GM23248 (cell line): ENCODE data around the gene SBNO2. TPM values are rescaled to one million over a fixed set of nuclear protein-coding genes. Genes with fewer than 3 reads are reported as not detected.

Experiments used
- DNase-seq: peaks from one replicate; pipeline ENCODE4 v3.0.0-alpha.2; 2015
- H2AFZ ChIP-seq: fragments of 200-600 bp; sonication (generic); 2 replicates; pipeline ENCODE4 v1.6.1; 2016; ENCODE audit warnings: antibody characterized with exemption
- H3F3A ChIP-seq: fragments of 200-600 bp; sonication (generic); 2 replicates; pipeline ENCODE4 v1.6.1; 2016; ENCODE audit warnings: mild to moderate bottlenecking, antibody characterized with exemption, mixed run types; ENCODE audit not compliant: insufficient read depth
- H3K27ac ChIP-seq: fragments of 200-600 bp; sonication (generic); 2 replicates; pipeline ENCODE4 v1.5.1; 2016; ENCODE audit warnings: mild to moderate bottlenecking
- H3K27me3 ChIP-seq: fragments of 200-600 bp; sonication (generic); replicated peaks from 2 replicates; pipeline ENCODE4 v1.6.1; 2016; ENCODE audit warnings: mild to moderate bottlenecking; ENCODE audit not compliant: insufficient read depth
- H3K36me3 ChIP-seq: fragments of 200-600 bp; sonication (generic); 2 replicates; pipeline ENCODE4 v1.6.1; 2016; ENCODE audit warnings: low read depth, mild to moderate bottlenecking
- H3K4me1 ChIP-seq: fragments of 200-600 bp; sonication (generic); 2 replicates; pipeline ENCODE4 v1.6.1; 2016; ENCODE audit warnings: mild to moderate bottlenecking; ENCODE audit not compliant: insufficient read depth
- H3K4me2 ChIP-seq: fragments of 200-600 bp; sonication (generic); one replicate; pipeline ENCODE4 v1.6.1; 2016; ENCODE audit warnings: mild to moderate bottlenecking; ENCODE audit not compliant: unreplicated experiment
- H3K4me3 ChIP-seq: fragments of 200-600 bp; sonication (generic); 2 replicates; pipeline ENCODE4 v1.5.1; 2016; ENCODE audit warnings: mild to moderate bottlenecking
- H3K79me2 ChIP-seq: fragments of 200-600 bp; sonication (generic); 2 replicates; pipeline ENCODE4 v1.6.1; 2016; ENCODE audit warnings: mild to moderate bottlenecking; ENCODE audit not compliant: insufficient read depth
- H3K9ac ChIP-seq: fragments of 200-600 bp; sonication (generic); 2 replicates; pipeline ENCODE4 v1.6.1; 2016; ENCODE audit warnings: mild to moderate bottlenecking
- H3K9me2 ChIP-seq: fragments of 200-600 bp; sonication (generic); 2 replicates; pipeline ENCODE4 v1.6.1; 2016; ENCODE audit warnings: mixed run types, mild to moderate bottlenecking, moderate library complexity; ENCODE audit not compliant: insufficient read depth
- H3K9me3 ChIP-seq: fragments of 200-600 bp; sonication (generic); one replicate; pipeline ENCODE4 v1.6.1; 2017; ENCODE audit warnings: low read depth
- H4K20me1 ChIP-seq: fragments of 200-600 bp; sonication (generic); 2 replicates; pipeline ENCODE4 v1.6.0; 2016; ENCODE audit not compliant: insufficient read depth
- EZH2 ChIP-seq: fragments of 200-600 bp; sonication (generic); IDR thresholded peaks from 2 replicates; pipeline ENCODE4 v1.6.1; 2018; ENCODE audit warnings: antibody characterized with exemption, mild to moderate bottlenecking; ENCODE audit not compliant: insufficient read depth, poor library complexity, severe bottlenecking
- EZH2phosphoT487 ChIP-seq: fragments of 200-600 bp; sonication (generic); IDR thresholded peaks from 2 replicates; pipeline ENCODE4 v1.6.1; 2018; ENCODE audit warnings: antibody characterized with exemption, moderate library complexity, mild to moderate bottlenecking, low read depth; ENCODE audit not compliant: insufficient read depth
- WGBS, 2 experiments: methylation state at CpG; one replicate each; pipeline ENCODE4 v1.1.6; 2015 to 2017; ENCODE audit warnings: low lambda C conversion rate in 2 of 2, low coverage in 1 of 2; ENCODE audit errors: missing lambda C conversion rate in 2 of 2; 5-methylcytosine and 5-hydroxymethylcytosine counted together
- in situ Hi-C: fragments of 300-500 bp; cut with MboI; formaldehyde crosslinking; loops from 2 replicates; pipeline ENCODE4 v1.15.0; 2020
- polyA plus RNA-seq: library from polyadenylated mRNA; unstranded; fragments of >200 nt; fragmentation: Nextera tagmentation; extraction: Ambion mirVana; gene quantifications from 2 replicates; pipeline ENCODE4 v1.2.1, GENCODE V29; 2016
- total RNA-seq: library from RNA; depleted of rRNA; stranded (reverse); fragments of >200 nt; shearing (Covaris generic); gene quantifications from 2 replicates; pipeline ENCODE4 v1.2.3, GENCODE V29; 2014

The SBNO2 gene
- total and polyA plus RNA-seq, 2 experiments from 2014 or later, result 7.5 to 70.4 TPM

- 1 to 2% methylated on average over 59 to 65 of the region's 75 CpGs for WGBS, 2 experiments
- Histone ChIP-seq H3K4me2 (peak within 1 kb of the TSS; percentile 78), H3K4me3 (peak within 1 kb of the TSS; percentile 71), H3K27me3 (no peaks in the 10 kb centered on the region), H3K4me1 (peaks cover 29% of the 10 kb centered on the region), H3F3A (peaks cover 40% of the 10 kb centered on the region), H3K9me3 (no peaks in the 10 kb centered on the region), H3K79me2 (0 out of 2 replicates have a peak, but pooled peaks cover 5% of the 10 kb centered on the region), H3K9me2 (no peaks in the 10 kb centered on the region), H3K36me3 (no peaks in the 10 kb centered on the region), H3K27ac (peak within 1 kb of the TSS; percentile 99), H3K9ac (peak within 1 kb of the TSS; percentile 88), H4K20me1 (no peaks in the 10 kb centered on the region), H2AFZ (no peak within 1 kb of the TSS)
- TF ChIP-seq EZH2phosphoT487 (no peak), EZH2 (no peak)
- in situ Hi-C loops, result no loop called here
- DNase-seq, result peak; percentile 100
These were observed 70.3 kb downstream of the SBNO2 start, which contains the start of gene GPX4 for GRCh38 chr19:1103708-1104310. TSS of gene GPX4 (plus strand) at chr19:1103994. CDS start at chr19:1104044, 50 bp downstream.

GRCh38 chr19:1103132-1103707 lies 70.8 kb downstream of the SBNO2 start:
- Histone ChIP-seq H3K36me3 (no peaks in the 10 kb centered on the region), H2AFZ (no peak overlapping the region), H3K27ac (peak overlapping the region; percentile 99), H3K4me3 (peak overlapping the region; percentile 51), H3K4me1 (peaks cover 33% of the 10 kb centered on the region), H3K27me3 (no peaks in the 10 kb centered on the region), H4K20me1 (no peaks in the 10 kb centered on the region), H3K79me2 (0 out of 2 replicates have a peak, but pooled peaks cover 5% of the 10 kb centered on the region), H3K9me3 (no peaks in the 10 kb centered on the region), H3K9me2 (no peaks in the 10 kb centered on the region), H3K4me2 (peak overlapping the region; percentile 61), H3F3A (peaks cover 41% of the 10 kb centered on the region), H3K9ac (peak overlapping the region; percentile 85)
- WGBS, 2 experiments, result 4 to 6% methylated on average over 20 of the region's 20 CpGs
- in situ Hi-C loops, result no loop called here
- DNase-seq, result peak; percentile 77
- TF ChIP-seq EZH2phosphoT487, result no peak
- no peak for TF ChIP-seq EZH2

GRCh38 chr19:1102407-1103131 lies 71.5 kb downstream of the SBNO2 start:
- Histone ChIP-seq H3K36me3 (no peaks in the 10 kb centered on the region), H3K9me3 (no peaks in the 10 kb centered on the region), H3K4me1 (peaks cover 33% of the 10 kb centered on the region), H3K27ac (peak overlapping the region; percentile 99), H3K4me2 (peak overlapping the region; percentile 64), H3K9me2 (no peaks in the 10 kb centered on the region), H3K79me2 (0 out of 2 replicates have a peak, but pooled peaks cover 5% of the 10 kb centered on the region), H3K27me3 (no peaks in the 10 kb centered on the region), H3K4me3 (peak overlapping the region; percentile 51), H2AFZ (no peak overlapping the region), H4K20me1 (no peaks in the 10 kb centered on the region), H3F3A (peaks cover 41% of the 10 kb centered on the region), H3K9ac (peak overlapping the region; percentile 85)
- in situ Hi-C loops, result no loop called here
- WGBS, 2 experiments, result 16 to 17% methylated on average over 16 to 17 of the region's 17 CpGs
- peak; percentile 98 for DNase-seq
- TF ChIP-seq EZH2 (no peak), EZH2phosphoT487 (no peak)

- Histone ChIP-seq H3K27me3 (no peaks in the 10 kb centered on the region), H3K4me1 (peaks cover 33% of the 10 kb centered on the region), H3K79me2 (0 out of 2 replicates have a peak, but pooled peaks cover 5% of the 10 kb centered on the region), H3K9me3 (no peaks in the 10 kb centered on the region), H4K20me1 (no peaks in the 10 kb centered on the region), H2AFZ (no peak overlapping the region), H3K27ac (peak overlapping the region; percentile 99), H3K36me3 (no peaks in the 10 kb centered on the region), H3K4me3 (peak overlapping the region; percentile 36), H3K9me2 (no peaks in the 10 kb centered on the region), H3F3A (peaks cover 41% of the 10 kb centered on the region), H3K4me2 (peak overlapping the region; percentile 64), H3K9ac (peak overlapping the region; percentile 85)
- in situ Hi-C loops, result no loop called here
- TF ChIP-seq EZH2phosphoT487 (no peak), EZH2 (no peak)
- DNase-seq, result no peak
- WGBS, 2 experiments, result 4 to 5% methylated on average over 9 of the region's 9 CpGs
These were observed 72.8 kb downstream of the SBNO2 start for GRCh38 chr19:1101337-1101698.
